GM18498 (cell line): Measurements from ENCODE around the gene ANXA8.

Source experiments
- ATAC-seq: cut with Tn5 transposase; IDR thresholded peaks from one replicate; pipeline ENCODE4 v1.9.1; 2021; ENCODE audit warnings: mild to moderate bottlenecking, moderate library complexity; ENCODE audit not compliant: unreplicated experiment

ANXA8 gene

DNA sequence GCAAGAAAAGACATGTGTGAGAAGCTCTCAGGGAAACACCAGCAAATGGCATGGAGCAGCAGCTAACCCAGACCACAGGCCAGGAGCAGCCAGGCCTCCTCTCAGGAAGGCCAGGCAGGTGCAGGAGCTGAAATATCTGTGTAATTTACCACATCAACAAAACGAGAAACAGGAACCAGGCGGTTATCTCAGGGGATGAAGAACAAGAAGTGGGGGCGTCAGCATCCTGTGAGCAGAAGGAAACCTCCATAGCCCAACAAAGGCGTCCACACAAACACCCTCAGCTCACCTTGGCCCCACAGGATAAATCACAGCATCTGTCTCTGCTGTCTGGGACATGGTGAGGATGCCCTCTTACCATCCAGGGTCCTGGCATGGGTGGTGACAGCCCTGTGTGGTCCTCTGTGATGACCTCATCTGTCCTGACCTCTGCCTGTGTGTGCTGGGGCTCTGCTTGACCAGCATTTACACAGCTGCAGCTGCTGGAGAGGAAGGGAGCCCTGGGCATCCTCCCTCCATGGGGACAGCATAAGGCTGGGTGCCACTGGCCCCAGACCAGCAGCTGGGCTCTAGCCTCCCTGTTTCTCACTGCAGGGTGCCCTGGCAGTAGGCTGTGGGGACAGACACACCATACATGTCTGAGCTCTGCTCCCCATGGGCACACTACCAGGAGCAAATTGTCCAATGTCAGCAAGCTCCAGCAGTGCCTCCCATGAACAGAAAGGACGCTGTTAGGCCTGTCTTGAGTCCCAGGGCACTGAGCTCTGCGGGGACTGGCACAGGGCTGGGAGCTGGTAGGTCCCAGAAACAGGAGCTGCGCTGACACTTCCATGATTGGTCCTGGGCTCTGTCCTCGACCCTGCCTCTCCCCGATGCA lies 34.6 kb downstream of the ANXA8 start:
- ATAC-seq, result no peak

DNA sequence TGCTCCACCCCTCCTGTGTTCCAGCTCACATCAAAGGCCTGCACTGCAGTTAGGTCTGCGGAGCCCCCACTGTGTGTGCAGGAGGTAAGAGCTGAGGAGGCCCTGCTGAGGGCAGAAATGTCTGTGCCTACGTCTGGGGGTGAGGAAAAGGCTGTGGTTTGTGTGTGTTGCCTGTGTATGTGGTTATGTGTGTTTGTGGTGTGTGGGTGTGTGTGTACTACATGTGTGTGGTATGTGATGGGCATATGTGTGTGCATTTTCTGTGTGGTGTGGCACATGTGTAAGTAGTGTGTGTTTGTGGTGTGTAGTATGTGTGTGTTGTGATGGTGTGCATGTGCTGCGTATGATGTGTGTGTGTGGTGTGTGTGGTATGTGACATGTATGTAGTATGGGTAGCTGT lies 36.2 kb downstream of the ANXA8 start:
- ATAC-seq, result no peak

GRCh38 chr10:47447209-47447608 lies 36.7 kb downstream of the ANXA8 start:
- no peak for ATAC-seq

DNA sequence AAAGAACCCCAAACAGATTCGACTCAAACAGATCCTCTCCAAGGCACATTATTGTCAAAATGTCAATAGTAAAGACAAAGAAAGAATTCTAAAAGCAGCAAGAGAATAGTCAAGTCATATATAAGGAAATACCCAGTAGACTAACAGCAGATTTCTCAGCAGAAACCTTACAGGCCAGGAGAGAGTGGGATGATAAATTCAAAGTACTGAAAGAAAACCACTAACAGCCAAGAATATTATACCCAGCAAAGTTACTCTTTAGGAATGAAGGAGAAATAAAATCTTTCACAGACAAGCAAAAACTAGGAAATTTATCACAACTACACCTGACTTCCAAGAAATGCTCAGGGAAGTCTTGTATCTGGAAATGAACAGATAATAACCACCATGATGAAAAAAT lies 38.2 kb downstream of the ANXA8 start:
- ATAC-seq, result no peak

- no peak for ATAC-seq
These were observed 39.9 kb downstream of the ANXA8 start for GRCh38 chr10:47444047-47444446.

- ATAC-seq, result no peak
These were observed 40.8 kb downstream of the ANXA8 start for GRCh38 chr10:47443145-47443544.

- ATAC-seq, result no peak
These were observed 41.6 kb downstream of the ANXA8 start for GRCh38 chr10:47442351-47442750.

GRCh38 chr10:47441938-47442337 lies 42.0 kb downstream of the ANXA8 start:
- no peak for ATAC-seq

GRCh38 chr10:47440207-47440606 lies 43.7 kb downstream of the ANXA8 start:
- ATAC-seq, result no peak

- no peak for ATAC-seq
These were observed 44.9 kb downstream of the ANXA8 start for GRCh38 chr10:47438857-47439474.

DNA sequence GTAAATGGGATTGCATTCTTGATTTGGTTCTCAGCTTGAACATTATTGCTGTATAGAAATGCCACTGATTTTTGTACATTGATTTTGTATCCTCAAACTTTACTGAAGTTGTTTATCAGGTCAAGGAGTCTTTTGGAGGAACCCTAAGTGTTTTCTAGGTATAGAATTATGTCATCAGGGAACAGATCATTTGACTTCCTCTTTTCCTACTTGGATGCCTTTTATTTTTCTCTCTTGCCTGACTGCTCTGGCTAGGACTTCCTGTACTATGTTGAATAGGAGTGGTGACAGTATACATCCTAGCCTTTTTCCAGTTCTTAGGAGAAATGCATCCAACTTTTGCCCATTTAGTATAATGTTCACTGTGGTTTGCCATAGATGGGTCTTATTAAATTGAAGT lies 48.8 kb downstream of the ANXA8 start:
- no peak for ATAC-seq

DNA sequence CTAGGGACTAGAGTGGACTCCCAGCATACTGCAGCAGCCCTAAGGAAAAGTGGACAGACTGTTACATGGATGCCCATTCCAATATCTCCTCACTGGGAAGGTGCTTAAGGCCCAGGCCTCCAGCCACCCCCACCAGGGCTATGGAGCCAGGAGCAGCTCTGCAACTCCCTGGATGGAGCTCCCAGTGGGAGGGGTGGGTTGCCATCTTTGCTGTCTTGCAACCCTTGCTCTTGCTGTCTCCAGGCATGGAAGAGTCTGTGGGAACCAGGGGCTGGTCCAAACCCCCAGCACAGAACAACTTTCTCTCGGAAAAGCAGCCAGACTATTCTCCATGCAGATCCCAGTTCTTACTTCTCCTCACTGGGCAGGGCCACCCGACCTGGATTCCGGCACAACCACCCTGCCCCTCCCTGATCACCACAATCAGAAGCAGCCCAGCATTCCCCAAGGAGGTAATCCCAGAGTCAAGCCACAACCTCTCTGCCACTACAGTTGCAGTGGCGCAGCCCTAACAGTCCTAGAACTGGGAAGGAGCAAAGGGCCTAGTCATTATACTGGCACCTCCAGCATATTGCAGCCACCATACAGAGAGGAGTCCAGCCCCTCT lies 58.0 kb downstream of the ANXA8 start:
- ATAC-seq, result no peak

DNA sequence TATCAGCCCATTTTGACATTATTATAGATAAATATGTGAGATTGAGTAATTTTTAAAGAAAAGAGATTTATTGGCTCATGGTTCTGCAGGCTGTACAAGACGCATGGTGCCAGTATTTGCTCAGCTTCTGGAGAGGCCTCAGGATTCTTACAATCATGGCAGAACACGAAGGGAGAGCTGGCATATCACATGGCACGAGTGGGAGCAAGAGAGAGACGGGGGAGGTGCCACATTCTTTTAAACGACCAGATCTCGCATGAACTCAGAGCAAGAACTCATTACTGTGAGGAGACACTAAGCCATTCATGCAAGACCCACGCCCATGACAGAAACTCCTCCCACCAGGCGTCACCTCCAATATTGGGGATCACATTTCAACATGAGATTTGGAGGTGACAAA lies 59.7 kb downstream of the ANXA8 start:
- ATAC-seq, result no peak

GRCh38 chr10:47423476-47423875 lies 60.4 kb downstream of the ANXA8 start:
- ATAC-seq, result no peak

DNA sequence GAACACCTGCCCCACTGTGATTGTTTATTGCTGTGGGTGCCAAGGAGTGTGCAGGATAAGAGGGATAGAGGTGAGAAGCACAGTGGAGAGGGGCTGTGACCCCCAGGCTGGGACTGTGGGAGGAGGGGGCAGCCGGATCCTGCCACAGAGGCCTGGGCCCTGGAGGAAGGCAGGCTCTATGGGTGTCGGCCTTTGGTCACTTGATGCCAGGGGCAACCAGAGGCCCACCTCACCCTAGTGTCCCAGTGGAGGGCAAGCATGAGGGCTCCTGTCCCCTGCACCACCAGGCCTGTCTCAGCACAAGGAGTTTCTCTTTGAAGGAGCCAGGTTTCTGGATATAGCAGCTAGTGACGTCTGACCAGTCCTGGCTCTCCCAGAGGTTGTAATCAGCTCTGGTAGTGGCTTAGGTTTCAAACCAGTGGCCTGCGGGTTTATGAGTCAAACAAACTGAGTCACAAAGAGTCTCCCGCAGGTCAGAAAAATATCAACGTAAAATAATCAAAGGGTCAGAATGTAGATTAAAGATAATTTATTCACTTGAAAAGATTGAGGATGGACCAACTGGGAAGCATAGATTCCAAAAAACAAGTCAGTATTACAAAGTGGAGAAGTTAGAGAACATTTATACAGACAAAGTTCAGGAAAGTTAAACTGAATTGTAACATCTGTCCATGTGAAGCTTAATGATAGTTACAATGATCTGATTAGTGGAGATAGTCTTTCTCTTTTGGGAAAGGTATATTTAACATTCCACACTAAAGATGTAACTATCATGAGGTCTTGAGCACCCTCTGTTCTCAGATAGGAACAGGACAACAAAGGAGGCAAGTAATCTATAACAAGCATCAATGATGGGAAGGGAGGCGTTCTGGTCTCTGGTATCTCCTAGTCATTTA lies 62.6 kb downstream of the ANXA8 start:
- ATAC-seq, result no peak

- no peak for ATAC-seq
These were observed 63.4 kb downstream of the ANXA8 start for GRCh38 chr10:47420305-47421056.

- no peak for ATAC-seq
These were observed 64.5 kb downstream of the ANXA8 start for GRCh38 chr10:47419421-47419820.

DNA sequence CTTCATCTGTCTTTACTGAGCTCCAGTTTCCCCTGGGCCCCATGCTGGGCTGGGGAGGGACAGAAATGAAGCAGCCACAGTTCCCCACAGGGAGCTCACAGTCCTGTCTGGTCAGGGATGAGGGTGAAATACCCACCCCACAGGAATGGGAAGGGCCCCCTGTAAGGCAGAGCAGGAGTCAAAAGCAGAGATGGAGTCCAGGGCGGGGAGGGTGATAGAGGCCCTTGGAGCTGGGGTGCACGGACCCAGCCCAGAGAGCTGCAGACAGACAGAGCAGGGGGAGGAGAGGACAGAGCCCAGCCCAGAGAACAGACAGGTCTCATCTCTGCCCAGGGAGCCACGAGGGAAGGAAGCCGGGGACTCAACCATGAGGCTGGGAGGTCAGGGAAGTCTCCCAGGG lies 64.9 kb downstream of the ANXA8 start:
- ATAC-seq, result no peak

GRCh38 chr10:47418321-47418720 lies 65.6 kb downstream of the ANXA8 start:
- ATAC-seq, result no peak
